ENCODE data around the gene HADH.
"Not testable (repeated sequence)": the region's sequence is repeated elsewhere in the genome, so short reads cannot be mapped to it uniquely, and the experiment has no call there.

HADH gene

DNA sequence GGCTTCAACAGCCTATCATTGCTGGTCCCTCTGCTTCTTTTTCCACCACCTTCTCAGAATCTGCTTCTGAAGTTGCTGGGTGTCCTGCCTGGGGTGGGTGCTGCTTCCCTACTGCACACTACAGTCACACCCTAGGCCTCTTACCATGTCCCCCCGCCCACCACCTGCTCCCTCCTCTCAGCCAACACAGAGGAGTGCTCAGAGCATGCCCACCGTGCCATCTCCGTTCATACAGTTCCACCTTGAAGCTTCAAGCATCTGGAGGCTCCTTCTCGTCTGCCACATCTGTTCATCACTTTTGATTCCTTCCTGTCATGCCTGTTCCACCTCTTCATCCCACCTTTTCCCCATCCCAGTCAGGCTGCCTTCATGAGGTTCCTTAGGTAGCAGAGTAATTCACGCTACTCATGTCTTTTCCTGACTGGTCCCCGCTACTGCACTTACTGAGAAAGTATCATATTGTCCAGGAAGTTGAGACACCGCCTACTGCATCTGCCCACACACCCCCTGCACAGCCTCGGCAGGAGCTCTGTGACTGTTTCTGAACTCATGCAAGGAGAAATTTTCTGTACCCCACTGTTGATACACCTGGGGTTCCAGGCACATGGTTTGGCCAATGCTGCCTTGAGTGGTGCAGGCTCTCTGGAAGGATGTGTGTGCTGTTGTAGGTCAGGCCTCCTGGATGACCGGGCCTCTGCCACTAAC is 39.5 kb downstream of the HADH start:
- Histone ChIP-seq H3K4me3 (no peak overlapping the region), H3K27ac (no peak overlapping the region)

DNA sequence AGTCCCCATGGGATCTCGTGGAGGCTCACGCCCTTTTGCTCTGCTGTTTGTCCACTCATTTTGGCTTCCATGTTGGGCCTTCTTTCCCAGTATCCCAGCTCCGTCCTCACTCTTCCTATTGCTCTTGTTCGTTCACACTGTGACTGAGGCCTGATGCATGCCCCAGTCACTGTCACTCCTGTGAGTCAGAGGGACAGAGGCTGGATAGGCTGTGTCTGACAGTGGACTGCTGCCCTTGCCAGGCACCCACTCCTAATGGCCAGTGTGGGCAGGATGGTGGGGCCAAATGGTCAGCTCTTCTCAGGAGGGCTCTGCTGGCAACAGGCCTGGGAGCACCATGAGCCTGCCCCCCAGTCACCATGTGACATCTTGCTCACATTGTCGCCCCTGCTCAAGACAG is 40.0 kb downstream of the HADH start:
- H3K27ac ChIP-seq = no peak overlapping the region
- no peak overlapping the region for H3K4me3 ChIP-seq

DNA sequence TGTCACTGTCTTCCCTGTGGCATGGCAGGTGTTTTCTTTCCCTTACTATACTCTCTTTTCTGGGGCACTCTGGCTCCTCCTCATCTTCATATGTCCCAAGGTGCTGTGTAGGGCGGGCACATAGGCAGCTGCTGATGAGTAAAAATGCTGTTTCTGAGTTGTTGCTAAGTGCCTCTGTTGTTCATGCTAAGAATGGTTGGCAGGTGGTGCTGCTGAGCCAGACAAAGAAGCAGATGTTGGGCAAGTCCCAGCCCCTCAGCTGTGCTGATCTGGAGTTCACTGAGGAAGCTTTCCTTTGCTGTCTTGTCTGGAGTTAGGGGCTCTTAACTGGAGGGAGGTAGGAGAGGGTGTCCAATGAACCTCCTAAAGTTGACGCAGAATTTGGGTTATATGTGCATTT is 40.6 kb downstream of the HADH start:
- no peak overlapping the region for H3K4me3 ChIP-seq
- no peak overlapping the region for H3K27ac ChIP-seq

DNA sequence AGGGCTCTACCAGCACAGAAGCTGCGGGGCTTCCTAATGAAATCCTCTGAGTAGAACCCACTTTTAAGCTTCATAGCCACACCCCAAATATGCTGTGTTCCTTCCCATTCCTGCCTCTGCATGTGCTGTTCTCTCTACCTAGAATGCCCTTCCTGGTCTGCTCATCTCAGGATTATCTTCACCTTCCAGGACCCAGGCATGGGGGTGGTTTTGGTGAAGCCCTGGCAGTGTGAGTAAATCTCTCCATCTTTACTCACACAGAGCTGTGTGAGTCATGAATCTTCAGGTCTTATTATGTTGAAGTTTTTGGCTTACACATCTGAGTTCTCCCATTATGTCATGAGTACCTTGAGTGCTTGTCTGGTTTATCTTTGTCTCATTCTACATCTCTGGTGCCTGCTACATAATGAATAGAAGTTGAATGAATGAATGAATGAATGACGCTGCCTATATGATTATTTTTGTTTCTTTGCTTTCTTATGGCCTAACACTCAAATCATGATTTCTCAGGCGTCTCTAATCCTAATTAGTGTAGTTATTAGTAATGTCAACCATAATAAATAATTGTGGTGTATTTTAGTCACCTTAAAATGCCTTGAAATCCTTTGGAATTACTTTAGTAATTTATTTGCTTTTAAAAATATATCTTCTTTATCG is 41.9 kb downstream of the HADH start:
- H3K4me3 ChIP-seq = no peak overlapping the region
- no peak overlapping the region for H3K27ac ChIP-seq

DNA sequence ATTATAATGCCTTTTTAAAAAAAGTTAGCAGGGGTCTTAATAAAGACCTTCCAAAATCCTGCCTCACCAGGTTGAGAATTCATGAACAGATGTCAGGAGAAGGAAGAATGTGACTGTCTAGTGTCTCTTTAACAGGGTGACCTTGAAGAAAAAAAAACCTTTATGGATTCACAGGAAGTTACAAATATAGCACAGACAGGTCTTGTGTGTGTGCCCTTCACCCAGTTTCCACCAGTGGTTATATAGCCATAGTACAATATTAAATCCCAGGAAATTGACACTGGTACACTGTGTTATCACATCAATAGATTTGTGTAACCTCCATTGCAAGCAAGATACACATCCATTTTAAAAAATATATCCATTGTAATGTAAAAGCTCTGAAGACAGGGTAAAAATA is 43.7 kb downstream of the HADH start:
- no peak overlapping the region for H3K4me3 ChIP-seq
- no peak overlapping the region for H3K27ac ChIP-seq

DNA sequence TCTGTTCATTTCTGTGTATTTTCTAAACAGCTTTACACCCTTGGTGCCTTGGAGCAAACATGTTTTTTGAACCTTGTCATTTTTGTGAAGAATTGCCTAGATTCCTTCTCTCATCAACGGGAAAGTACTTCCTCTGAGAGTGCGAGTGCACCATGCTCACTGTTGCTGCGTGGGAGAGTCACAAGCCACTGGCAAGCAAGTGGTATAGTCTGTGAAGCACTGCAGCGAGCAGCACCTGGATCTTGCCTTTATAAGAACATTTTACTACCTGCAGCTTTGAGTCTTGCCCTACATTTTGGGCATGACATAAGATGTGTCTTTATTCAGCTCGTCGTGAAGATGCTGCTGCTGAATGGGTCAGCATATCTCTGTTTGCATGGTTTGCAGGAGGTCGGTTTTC is 44.9 kb downstream of the HADH start:
- H3K27ac ChIP-seq = no peak overlapping the region
- no peak overlapping the region for H3K4me3 ChIP-seq

DNA sequence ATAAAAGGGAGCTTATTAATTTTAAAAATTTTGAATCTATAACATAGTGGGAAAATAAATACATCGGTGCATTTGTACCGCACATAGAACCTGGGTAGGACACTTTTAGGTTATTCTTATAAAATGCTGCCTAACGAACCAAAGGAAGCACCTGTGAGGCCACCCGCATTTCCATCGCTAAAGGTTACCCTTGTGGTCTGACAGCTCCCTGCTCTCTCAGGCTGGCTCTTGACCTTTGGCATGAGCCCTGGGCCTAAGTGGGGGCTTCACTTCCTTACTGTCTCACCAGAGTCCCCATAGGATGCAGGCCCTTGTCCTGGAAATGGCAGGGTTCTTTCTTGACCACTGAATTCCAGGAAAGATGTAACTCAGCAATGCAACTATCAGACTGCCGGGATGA is 46.0 kb downstream of the HADH start:
- H3K27ac ChIP-seq = no peak overlapping the region
- H3K4me3 ChIP-seq = no peak overlapping the region

DNA sequence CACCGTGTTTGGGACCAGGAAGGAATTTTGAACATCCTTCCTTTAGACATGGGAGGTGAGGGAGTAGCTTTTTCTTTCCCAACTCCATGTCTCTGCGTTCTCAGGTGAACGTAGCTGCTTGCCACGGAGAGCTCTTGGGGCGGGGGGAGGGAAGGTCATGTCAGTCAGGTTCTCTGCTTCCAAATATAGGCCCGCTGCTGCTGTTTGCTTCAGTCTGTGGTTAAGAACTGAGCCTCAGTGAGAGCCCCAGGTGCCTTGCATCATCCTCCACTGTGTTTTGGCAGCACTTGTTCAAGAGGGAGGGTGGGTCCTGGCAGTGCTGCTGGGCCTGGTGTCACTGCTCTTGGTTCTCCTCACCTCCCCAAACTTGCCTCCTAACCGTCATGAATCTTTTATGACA is 46.5 kb downstream of the HADH start:
- H3K27ac ChIP-seq = peak overlapping the region in 1 of 21 experiments; percentile 7
- H3K4me3 ChIP-seq = no peak overlapping the region

DNA sequence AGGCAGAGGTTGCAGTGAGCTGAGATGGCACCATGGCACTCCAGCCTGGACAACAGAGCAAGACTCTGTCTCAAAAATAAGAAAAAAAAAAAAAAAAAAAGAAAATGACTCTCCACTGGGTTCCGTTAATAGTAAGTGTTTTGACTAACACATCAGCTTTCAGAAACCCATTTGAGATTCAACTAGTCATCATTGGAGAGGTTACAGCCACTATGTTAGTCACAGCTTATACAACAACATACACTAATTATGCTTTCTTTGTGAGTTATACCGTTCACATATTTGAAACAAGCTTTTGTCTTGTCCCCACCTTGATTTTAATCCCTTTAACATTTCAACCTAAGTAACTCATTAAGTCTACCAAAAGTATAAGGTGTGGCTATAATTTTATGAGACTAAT is 48.2 kb downstream of the HADH start:
- no peak overlapping the region for H3K4me3 ChIP-seq
- no peak overlapping the region for H3K27ac ChIP-seq

DNA sequence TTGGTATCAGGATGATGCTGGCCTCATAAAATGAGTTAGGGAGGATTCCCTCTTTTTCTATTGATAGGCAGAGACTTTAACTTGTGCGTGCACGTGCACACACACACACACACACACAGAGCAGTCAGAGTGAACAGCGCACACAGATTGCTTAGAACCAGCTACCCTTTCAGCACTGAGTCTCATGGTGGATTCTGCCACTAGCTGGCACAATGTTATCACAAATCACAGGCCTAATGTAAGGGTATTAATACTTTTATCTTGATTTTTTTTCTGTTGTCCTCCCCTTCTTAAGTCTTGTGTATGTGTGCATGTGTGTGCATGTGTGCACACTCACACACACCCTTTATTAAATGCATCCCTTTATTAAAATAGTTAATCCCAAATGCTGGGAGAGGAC is 53.2 kb downstream of the HADH start:
- no peak overlapping the region for H3K27ac ChIP-seq

DNA sequence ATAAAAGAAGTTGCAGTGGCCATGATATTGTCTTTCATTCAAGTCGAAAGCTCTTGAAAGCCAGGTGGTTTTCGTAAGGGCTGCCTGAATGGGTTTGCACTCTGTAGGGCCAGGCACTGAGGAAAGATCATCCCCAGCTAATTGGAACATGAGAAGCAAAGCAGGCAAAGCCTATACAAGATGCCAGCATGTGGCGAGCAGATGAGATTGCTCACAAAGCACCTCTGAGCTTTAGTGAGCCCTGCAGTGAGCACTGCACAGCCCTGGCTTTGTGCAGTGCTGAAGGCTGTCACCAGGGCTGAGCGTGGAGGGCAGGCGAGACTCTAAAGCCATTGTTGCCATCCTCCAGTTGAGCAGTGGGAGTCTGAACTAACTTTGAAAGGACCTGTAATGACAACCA is 53.8 kb downstream of the HADH start:
- no peak overlapping the region for H3K4me3 ChIP-seq
- H3K27ac ChIP-seq = no peak overlapping the region

More for the DNA sequence above, 53.2 kb downstream of the HADH start:
- H3K4me3 ChIP-seq = no peak overlapping the region

DNA sequence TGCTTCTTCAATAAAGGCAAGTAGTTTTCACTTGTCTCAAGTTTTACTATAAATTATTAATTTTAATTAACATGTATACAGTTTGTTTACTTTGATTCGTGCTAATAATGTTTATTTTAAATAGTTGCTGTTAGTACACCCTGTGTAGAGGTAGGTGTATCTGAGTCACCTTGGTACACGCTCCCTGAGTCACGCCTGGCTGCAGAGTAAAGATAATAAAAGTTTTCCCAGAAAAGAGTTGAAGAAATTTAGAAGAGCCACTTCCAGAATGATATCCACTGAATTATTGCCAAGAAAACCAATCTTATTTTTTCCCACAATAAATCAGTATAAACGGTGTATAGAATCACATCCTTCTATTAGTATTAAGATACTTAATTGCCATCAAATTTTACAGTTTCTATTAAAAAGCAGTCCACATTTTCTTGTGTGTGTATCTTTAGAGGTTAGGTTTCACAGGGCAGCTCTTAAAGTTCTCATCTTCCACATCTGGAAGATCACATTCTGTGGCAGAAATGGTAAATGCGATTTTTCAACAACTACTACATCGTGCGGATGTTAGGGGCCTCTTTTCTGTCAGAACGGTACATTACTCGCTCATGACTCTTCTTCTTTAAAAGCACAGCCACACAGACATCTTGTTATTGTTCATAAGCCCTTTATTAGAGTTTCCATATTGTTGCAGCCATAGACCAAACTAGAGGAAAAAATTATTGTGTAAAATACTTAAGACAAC is 55.4 kb downstream of the HADH start:
- peak overlapping the region in 1 of 21 experiments; percentile 42 for H3K27ac ChIP-seq
- no peak overlapping the region for H3K4me3 ChIP-seq

DNA sequence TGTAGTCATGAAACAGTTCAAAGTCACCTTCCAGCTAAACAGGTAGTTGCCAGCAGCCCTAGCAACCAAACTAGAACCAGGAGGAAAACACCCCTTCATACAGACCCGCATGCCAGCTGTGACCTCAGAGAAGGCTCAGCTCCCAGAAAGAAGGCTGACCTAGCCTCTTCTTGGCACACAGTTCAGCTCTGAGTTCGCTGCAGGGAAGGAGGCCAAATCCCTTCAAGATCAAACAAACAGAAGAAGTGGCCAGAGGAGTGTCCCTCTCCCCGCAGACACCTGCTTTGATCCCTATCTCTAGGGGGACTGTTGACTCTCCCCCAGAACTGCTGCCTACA is 56.0 kb downstream of the HADH start:
- Histone ChIP-seq H3K4me3 (no peak overlapping the region), H3K27ac (peak overlapping the region in 1 of 21 experiments; percentile 42)

DNA sequence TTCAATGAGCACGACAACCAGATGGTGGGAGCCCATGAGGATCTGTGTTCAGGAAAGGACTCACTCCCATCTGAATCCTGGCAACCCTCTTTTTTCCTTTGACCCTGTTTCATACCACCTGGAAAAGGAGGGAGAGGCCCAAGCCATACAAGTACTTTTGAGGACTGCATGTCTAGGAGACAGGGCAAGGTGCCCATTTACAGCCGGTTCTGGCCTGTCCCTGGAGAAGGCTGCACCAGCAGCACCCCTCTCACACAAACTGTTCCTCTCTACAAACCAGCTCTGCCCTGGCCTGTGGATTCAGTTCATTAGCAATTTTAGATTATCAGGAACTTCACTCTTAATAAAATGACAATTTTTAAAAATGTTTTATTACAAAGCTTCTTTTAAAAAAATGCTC is 57.5 kb downstream of the HADH start:
- Histone ChIP-seq H3K4me3 (no peak overlapping the region), H3K27ac (no peak overlapping the region)

DNA sequence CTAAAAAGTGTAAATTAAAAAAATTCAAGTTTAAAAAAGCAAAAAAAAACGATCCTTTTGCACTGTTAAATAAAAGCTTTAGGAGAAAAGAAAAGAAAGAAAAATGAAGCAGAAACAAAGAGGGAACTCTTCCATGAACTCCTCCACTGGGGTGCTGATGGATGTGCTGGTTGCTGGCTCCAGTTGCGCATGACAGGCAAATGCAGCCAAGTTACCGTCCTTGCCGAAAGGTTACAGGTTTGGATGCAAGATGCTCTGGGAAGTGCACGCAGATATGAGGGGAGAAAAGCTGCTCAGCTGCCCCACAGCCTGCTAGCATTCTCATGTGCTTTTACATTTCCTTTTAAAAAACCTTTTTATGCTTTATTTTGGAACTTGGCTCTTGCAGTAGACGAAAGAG is 58.5 kb downstream of the HADH start:
- Histone ChIP-seq H3K4me3 (no peak overlapping the region), H3K27ac (no peak overlapping the region)

DNA sequence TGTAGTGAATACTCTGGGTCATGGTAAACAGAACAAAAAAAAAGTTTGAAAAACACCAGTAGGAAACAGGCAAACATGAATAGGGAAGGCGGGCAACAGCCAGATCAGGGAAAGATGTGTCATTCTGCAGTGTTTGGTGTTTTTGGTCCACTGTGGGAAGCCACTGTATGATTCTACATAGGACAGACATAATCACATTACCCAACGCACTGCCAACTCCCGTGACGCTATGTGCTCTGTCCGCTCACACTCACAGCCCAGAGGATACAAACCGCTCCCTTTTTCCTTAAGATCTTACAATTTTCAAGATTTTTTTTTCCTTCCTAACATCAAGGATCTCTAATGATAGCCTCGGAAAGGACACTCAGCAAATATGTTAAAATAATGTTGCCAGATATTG is 59.3 kb downstream of the HADH start:
- no peak overlapping the region for H3K4me3 ChIP-seq
- peak overlapping the region in 1 of 21 experiments; percentile 63 for H3K27ac ChIP-seq

DNA sequence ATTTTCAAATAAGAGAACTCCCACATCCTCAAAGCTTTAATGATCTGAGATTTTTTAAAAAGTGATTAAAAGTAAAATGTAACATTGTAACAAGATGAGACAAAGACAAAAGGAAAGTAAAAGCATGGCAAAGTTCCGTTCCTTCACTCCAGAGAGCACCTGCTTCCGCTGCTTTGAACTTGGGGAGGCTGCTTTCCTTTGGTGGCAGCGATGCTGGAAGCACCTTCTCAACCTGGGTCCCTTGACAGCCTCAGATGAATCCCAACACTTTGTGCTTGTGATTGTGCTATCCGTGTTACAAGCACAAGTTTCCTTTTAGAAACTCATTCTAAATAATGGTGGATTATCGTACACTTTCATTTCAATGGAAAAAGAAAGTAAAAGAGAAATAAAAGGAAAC is 59.7 kb downstream of the HADH start:
- H3K27ac ChIP-seq = peak overlapping the region in 3 of 21 experiments; percentile 2 to 63 (median 33)
- H3K4me3 ChIP-seq = no peak overlapping the region

DNA sequence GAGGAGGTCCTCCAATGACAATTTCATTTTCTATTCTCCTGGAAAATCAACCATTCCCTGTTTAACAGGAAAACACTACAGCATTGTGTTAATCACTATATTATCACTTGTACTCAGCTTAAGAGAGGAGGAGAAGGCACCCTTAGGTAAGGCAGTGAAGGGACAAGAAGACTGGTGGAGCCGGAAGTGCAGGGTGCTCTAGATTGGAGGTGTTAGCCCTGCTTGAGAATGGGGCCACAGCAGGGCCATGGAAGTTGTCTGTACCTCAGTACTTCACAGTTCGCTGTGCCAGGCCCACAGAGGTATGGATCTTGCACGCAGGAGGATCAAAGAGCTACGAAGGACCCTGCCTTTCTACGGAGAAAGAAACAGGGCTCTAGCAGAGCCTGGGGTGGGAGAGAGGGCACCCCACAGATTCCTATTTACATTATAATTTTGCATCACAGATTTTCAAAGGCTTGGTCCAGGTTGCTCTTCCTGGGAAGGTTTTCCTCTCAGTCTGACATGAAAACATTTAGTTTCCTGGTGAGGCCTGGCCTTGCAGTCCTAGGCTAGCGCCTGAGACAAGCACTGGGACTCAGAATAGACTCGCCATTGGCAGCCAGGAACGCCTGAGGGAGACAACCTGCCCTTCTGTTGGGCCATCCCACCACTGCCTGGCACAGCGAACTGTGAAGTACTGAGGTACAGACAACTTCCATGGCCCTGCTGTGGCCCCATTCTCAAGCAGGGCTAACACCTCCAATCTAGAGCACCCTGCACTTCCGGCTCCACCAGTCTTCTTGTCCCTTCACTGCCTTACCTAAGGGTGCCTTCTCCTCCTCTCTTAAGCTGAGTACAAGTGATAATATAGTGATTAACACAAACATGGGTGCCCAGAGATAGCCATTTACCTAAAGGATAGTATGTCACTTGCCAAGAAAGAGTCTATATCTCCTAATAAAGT is 60.8 kb downstream of the HADH start:
- peak overlapping the region in 3 of 21 experiments; percentile 10 to 63 (median 15) for H3K27ac ChIP-seq
- not testable (repeated sequence) for H3K4me3 ChIP-seq

DNA sequence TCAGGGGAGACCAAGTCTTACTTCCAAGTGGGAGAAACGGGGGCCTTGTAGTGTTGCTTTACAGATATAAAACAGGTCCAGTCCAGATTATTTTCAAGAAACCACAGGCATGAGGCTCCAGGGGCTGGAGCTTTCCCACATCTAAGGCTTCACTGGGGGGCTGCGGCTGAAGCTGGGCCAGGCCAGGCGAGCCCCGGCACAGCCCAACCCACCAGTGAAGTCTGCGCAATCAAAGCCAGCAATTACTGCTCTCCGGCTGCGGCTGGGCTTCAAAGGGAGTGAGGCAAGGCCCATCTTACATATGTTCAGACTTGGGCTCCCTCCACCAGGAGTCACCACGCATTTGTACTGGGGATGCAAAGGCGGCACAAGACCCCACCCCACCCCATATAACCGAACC is 61.7 kb downstream of the HADH start:
- no peak overlapping the region for H3K4me3 ChIP-seq
- H3K27ac ChIP-seq = no peak overlapping the region

DNA sequence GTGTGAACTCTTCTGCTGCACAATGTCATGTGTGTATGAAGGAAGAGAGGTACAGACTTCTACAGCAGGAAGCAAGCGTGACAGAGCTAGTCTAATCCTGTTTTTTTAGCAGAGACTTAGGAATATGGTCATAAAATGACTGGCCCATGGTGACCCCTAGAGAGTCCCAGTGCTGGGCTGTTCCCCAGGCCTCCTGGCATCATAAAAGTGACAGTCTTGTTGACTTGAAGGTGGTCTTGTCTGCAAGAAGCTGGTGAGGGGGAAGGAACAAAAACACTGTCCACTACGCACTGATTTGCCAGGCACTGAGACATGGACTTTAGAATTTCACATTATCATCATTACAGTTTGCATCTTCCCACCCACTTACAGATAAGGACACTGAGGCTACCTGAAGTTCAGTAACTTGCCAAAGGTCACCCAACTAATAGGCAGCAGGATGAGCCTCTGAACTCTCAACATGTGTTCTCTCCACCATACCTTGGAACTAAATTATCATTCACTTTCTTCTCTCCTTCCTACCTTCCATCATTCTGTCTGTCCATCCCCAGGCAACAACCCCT is 63.0 kb downstream of the HADH start:
- Histone ChIP-seq H3K27ac (peak overlapping the region in 2 of 21 experiments; percentile 1 to 15), H3K4me3 (no peak overlapping the region)

Measured in skin epidermis (tissue), 12 donors.